Esophagus muscularis mucosa (tissue), 4 donors: ENCODE results near the gene ASTL.

Experiments
- EP300 ChIP-seq: sonication (generic); formaldehyde crosslinking; IDR thresholded peaks from one replicate; pipeline ENCODE4 v1.6.1; 2017; ENCODE audit warnings: antibody characterized with exemption
- POLR2A ChIP-seq: fragments of 450-650 bp; IDR thresholded peaks from one replicate; pipeline ENCODE4 v1.6.1; 2017; ENCODE audit warnings: antibody characterized with exemption, moderate library complexity, mild to moderate bottlenecking, low read depth
- TF ChIP-seq, protein P1 (sequence below), 3 experiments: fragments of 200-600 bp in 2 of 3; fragments of 450-650 bp in 1 of 3; sonication (generic) in 2 of 3; IDR thresholded peaks; one replicate each; pipeline ENCODE4 v1.5.1; 2017 to 2019; ENCODE audit warnings: antibody characterized with exemption in 3 of 3, mild to moderate bottlenecking in 2 of 3, moderate library complexity in 1 of 3

GRCh38 chr2:96118698-96119388 is 19.5 kb downstream of the ASTL start:
- TF ChIP-seq POLR2A = no peak
- TF ChIP-seq, protein P1, sequence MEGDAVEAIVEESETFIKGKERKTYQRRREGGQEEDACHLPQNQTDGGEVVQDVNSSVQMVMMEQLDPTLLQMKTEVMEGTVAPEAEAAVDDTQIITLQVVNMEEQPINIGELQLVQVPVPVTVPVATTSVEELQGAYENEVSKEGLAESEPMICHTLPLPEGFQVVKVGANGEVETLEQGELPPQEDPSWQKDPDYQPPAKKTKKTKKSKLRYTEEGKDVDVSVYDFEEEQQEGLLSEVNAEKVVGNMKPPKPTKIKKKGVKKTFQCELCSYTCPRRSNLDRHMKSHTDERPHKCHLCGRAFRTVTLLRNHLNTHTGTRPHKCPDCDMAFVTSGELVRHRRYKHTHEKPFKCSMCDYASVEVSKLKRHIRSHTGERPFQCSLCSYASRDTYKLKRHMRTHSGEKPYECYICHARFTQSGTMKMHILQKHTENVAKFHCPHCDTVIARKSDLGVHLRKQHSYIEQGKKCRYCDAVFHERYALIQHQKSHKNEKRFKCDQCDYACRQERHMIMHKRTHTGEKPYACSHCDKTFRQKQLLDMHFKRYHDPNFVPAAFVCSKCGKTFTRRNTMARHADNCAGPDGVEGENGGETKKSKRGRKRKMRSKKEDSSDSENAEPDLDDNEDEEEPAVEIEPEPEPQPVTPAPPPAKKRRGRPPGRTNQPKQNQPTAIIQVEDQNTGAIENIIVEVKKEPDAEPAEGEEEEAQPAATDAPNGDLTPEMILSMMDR (IDR thresholded peaks at IDR 0.05) = no peak
- TF ChIP-seq EP300 = no peak
